GM12801 (cell line): ENCODE measurements around the gene DOC2A.

Experiments
- TF ChIP-seq, protein P1 (sequence below): IDR thresholded peaks from one replicate; pipeline ENCODE4 v1.5.1; 2011; ENCODE audit warnings: control low read depth; ENCODE audit not compliant: insufficient read length; ENCODE audit errors: extremely low read depth

Gene DOC2A

GRCh38 chr16:29983420-29984136 is 27.2 kb downstream of the DOC2A start:
- TF ChIP-seq, protein P1, sequence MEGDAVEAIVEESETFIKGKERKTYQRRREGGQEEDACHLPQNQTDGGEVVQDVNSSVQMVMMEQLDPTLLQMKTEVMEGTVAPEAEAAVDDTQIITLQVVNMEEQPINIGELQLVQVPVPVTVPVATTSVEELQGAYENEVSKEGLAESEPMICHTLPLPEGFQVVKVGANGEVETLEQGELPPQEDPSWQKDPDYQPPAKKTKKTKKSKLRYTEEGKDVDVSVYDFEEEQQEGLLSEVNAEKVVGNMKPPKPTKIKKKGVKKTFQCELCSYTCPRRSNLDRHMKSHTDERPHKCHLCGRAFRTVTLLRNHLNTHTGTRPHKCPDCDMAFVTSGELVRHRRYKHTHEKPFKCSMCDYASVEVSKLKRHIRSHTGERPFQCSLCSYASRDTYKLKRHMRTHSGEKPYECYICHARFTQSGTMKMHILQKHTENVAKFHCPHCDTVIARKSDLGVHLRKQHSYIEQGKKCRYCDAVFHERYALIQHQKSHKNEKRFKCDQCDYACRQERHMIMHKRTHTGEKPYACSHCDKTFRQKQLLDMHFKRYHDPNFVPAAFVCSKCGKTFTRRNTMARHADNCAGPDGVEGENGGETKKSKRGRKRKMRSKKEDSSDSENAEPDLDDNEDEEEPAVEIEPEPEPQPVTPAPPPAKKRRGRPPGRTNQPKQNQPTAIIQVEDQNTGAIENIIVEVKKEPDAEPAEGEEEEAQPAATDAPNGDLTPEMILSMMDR = no peak

DNA sequence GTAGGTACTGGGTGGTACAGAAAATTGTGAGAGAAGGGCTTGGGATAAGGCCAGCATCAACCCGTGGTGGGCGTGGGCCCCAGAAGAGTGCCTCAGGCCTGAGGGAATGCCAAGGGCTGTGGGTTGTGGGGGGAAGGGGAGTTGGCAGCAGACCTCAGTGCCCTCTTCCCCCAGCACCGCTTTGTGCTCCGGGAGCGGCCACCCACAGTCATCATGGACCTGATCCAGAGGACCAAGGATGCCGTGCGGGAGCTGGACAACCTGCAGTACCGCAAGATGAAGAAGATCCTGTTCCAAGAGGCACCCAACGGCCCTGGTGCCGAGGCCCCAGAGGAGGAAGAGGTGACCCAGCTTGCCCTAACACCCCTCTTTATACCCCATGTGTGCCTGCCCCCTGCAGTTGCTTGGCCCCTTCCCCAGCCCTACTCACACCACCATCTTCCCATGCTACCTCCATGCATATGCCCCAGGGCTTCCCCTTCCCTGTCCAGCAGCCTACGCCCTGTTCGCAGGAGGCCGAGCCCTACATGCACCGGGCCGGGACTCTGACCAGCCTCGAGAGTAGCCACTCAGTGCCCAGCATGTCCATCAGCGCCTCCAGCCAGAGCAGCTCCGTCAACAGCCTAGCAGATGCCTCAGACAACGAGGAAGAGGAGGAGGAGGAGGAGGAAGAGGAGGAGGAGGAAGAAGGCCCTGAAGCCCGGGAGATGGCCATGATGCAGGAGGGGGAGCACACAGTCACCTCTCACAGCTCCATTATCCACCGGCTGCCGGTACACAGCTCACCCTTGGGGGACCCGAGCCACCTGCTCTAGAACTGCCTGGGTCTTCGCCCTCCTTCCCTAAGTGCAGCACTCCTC is 28.0 kb downstream of the DOC2A start:
- TF ChIP-seq, protein P1 = no peak

DNA sequence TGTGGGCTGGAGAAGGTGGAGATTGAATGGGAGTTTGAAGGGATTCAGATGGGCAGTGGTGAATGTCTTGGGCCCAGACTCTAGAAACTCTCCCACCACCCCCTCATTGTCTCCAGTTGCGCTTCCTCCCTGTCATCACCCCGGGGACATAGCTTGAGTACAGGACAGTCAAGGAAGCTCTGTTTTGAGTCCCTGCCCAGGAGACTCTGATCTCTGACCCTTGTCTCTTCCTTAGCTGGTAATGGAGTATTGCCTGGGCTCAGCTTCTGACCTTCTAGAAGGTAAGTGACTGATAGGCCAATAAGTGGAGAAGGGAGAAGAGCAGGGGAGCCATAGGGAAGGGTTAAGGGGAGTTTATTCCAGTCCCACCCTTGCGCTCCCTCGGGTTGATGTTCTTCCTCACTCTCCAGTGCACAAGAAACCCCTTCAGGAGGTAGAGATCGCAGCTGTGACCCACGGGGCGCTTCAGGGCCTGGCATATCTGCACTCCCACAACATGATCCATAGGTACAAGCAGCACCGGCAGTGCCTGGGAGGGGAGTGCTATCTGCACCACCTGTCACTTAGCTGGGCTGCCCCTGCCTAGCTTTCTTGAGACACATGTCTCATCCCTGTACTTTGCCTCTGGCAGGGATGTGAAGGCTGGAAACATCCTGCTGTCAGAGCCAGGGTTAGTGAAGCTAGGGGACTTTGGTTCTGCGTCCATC is 32.1 kb downstream of the DOC2A start:
- TF ChIP-seq, protein P1 = no peak

DNA sequence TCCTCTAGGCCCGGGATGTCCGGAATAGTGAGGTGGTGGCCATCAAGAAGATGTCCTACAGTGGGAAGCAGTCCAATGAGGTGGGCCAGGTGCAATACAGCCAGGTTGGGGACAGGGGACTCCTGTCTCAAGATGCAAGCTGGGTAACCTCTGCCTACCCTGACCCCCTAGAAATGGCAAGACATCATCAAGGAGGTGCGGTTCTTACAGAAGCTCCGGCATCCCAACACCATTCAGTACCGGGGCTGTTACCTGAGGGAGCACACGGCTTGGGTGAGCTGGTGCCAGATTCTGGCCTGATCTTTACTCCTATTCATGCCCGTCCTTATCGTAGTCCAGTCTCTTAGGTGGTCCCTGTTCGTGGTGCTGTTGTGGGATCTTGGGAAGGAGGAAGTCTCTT is 32.7 kb downstream of the DOC2A start:
- TF ChIP-seq, protein P1 = no peak

DNA sequence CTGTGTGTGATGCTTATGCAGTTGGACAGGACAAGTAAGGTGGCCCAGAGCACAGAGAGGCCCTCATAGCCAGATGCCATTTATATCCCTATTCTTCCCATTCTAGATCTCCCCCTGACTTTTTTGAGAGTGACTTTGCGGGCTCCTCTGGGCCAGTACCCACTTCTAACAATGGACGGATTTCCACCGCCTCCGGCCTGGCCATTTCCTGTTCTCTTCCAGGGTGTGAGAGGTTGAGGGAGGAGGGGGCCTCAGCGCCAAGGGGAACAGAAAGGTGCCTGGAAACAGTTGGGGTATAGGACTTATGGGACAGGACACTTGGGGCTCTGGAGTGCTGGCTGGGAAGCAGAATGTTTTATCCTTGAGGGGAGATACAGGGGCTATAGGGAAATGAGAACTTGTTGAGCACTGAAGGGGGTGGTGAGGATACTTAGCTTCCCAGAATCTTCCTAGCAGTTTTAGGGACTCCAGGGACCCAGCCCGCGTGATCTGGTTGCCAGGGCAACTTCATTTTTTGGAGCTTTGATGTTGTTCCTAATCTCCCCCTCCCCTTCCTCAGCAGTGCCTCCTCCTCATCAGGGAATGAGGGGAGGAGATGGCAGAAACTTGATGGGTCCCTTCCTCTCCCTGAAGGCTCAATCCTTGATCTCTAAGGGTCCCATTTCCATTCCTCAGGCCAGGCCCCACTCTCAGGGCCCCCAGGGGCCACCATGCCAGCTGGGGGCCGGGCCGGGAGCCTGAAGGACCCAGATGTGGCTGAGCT is 33.6 kb downstream of the DOC2A start:
- TF ChIP-seq, protein P1 = no peak

- TF ChIP-seq, protein P1 = no peak
Measured at GRCh38 chr16:29975811-29976511, 34.9 kb downstream of the DOC2A start.
